Epithelial cell of prostate (primary cell): ENCODE measurements around the gene SH3BP5.
A peak's percentile ranks its signal among the peaks of the same experiment; 100 is the strongest.

Source experiments
- DNase-seq: peaks from one replicate; pipeline ENCODE4 v3.0.0-alpha.2; 2011; ENCODE audit warnings: low read depth, low spot score
- H3K27ac ChIP-seq: fragments of 450-650 bp; 2 replicates; pipeline ENCODE4 v1.5.1; 2017; ENCODE audit warnings: mild to moderate bottlenecking

SH3BP5 gene

DNA sequence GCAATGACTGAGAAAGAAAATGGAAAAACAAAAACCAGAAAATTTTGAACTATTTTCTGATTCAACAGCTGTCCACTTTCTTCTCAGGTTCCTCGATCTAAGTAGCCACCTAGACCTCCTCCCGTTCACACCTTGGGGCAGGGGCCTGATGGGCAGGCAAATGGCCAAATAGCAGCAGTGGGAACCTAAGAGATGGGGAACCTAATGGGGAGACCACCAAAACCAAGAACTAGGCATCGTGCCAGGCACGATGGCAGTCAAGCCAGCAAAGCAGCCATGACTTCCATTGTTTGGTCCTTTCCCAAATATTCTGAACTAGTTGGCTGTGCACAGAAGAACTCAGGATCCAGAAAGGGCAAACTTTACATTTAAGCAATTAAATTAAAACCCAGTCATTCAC, 69.3 kb downstream of the SH3BP5 start:
- no peak for DNase-seq

DNA sequence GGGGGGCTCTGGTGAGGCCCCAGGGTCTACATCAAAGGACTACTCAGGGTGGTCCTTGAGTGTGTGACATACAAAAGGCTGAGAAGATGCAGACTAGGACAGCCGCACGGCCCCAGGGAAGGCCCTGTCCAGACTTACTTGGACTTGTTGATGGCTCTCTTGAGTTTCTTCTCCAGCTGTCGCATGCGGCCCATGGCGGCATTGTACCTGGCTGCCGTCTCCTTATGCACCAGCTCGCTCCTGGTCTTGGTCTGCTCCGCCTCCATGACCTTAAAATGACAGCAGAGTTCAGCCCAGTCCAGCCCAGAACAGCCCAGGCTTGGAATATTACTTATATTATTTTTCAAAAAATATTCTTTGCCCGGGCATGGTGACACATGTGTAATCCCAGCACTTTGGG, 70.4 kb downstream of the SH3BP5 start:
- no peak for DNase-seq
- H3K27ac ChIP-seq = no peak overlapping the region

More for the DNA sequence above, 69.3 kb downstream of the SH3BP5 start:
- H3K27ac ChIP-seq = no peak overlapping the region

DNA sequence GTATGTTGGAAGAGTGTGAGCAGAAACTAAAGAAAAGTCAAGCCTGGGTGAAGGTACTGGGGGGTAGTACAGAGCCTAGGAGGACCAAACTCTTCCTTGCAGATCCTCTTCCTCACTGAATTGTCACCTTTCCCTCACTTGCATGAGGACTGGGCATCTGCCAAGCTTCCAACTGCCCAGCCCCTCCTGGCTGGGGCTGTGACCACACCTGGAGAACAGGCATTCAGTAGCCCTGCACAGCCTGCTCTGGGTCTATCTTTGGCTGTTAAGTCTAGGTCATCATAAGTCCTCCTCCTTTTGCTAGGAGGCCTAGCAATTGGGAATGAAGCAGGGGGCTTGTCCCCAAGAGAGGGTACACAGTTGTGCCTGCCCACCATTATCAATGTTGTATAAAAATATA, 71.1 kb downstream of the SH3BP5 start:
- no peak overlapping the region for H3K27ac ChIP-seq
- no peak for DNase-seq

GRCh38 chr3:15260531-15260930, 71.9 kb downstream of the SH3BP5 start:
- H3K27ac ChIP-seq = no peak overlapping the region
- DNase-seq = no peak

DNA sequence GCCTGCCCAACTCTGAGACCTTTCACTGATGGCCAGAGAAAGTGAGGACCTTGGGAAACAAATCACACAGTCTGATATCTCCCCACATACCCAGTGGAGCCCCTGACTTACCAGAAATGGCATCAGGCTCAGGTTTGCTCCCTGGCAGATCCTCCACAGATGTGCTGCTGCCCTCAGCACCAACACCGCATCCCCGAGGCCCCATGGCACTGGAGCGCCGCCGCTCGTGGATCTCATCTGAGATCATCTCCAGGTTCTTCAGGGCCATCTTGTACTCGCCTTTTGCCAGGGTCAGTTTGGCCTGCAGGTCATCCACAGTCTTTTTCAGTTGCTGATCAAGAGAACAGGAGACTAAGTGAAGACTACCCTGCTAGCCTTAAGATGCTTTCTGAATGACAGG, 73.7 kb downstream of the SH3BP5 start:
- DNase-seq = no peak
- no peak overlapping the region for H3K27ac ChIP-seq

DNA sequence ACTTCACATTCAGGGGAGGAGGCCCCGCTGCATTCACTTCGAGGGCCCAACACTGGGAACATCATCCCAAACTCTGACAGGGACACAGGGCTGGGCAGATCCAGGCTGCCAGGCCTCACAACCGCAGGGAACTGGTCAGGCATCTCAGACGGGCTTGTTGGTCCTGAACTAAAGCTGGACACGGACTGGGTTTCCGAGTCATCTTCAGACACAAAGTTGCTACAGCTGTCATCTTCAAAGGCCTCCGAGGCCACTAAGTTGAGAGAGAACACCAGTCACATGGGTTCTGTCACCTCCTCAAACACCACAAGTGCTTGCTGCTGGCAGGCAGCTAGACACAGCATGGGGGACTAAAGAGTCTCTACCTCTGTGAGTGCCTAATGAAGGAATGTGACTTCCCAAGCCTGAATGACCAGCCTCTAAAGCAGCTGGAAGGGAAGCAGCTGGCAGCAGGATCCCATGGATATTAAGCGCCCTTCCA, 75.5 kb downstream of the SH3BP5 start:
- H3K27ac ChIP-seq = no peak overlapping the region
- no peak for DNase-seq

GRCh38 chr3:15255215-15255614, 77.2 kb downstream of the SH3BP5 start:
- no peak overlapping the region for H3K27ac ChIP-seq
- no peak for DNase-seq

DNA sequence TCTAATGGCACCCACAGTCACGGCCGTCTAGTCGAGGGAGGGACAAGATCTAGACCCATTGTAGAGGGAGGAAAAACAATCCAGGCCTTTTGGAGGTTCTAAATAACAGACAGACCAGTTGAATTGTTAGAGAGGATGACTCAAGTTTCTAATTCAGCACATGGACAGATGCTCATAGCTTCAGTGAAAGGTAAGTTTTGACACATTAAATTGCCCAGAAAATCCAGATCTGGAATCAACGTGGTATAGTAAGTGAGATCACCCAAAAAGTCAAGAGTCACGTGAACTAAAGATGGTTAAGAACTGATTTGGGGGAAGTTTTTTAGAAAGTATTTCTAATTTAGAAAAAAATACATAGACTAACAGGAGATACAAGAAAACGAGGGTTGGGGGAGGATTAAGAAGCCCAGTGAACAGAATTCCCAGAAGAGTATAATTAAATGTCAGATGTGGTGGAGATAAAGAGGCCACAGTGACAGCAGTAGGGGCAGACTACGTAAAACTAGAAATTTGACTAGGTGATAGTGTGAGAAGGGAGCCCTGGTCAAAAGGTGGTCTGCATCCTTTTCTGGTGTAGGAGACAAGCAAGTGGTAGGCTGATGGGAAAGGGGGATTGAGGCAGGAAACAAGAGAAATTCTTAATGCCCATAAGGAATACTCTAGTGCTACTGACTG, 79.2 kb downstream of the SH3BP5 start:
- DNase-seq = no peak
- no peak overlapping the region for H3K27ac ChIP-seq

DNA sequence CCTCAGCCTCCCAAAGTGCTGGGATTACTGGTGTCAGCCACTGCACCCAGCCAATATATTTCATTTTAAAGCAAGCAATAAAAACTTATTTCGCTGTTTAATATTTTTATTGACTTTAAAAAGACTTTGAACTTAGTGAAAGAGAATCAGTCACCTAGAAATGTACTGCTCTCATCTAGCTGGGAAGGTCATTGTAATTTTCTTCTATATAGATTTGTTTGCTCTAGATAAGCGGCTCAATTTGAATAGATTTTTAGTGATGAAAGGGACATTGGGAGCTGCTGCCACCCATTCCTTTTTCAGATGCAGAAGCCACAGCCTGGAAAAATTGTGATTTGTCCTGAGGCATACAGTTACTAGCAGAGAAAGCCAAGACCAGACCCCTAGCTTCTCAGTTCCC, 86.2 kb downstream of the SH3BP5 start:
- DNase-seq = no peak
- H3K27ac ChIP-seq = no peak overlapping the region

DNA sequence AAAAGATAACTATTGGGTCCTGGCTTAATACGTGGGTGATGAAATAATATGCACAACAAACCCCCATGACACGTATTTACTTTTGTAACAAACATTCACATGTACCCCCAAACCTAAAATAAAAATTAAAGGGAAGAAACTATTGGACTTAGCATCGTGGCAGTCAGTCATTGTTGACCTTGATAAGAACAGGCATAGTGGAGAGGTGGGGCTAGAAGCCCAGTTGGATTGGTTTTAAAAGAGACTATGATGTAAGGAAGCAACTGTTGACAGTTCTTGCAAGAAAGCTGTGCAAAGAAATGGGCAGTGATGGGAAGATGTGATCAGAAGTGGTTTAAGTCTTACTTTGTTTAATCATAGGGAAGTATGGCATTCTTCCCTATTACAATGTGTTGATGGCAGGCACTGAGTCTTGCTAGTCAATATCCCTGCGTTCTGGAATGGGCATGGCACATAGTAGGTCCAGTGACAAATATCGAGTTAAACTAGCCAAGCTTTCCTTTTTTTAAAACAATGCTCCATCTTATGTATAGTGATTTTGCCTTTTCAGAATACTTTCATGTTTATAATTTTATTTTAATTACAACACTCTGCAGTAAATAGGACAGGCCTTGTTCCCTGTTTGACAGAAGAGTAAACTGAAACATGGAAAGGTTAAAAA, 88.4 kb downstream of the SH3BP5 start:
- DNase-seq = no peak
- H3K27ac ChIP-seq = no peak overlapping the region

DNA sequence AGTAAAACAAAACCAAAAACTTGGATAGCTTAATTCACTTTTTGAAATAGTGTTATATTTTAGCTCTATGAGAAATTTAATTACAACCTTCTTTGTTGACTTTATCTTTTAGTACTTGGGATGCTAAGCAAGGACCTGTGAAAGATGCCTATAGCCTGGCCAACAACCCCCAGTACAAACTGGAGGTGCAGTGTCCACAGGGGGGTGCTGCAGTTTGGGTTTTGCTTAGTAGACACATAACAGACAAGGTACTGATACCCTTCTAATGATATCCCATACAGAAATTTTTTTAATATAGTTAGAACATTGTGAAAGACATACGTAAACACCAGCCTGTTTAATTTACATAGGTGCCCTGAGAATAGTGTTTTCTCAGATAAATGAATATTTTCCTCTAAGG, 91.0 kb downstream of the SH3BP5 start:
- H3K27ac ChIP-seq = no peak overlapping the region
- no peak for DNase-seq

GRCh38 chr3:15229262-15229661, 103.1 kb downstream of the SH3BP5 start:
- DNase-seq = no peak
- H3K27ac ChIP-seq = no peak overlapping the region

GRCh38 chr3:15228147-15228546, 104.2 kb downstream of the SH3BP5 start:
- H3K27ac ChIP-seq = no peak overlapping the region

GRCh38 chr3:15223685-15224572, 108.5 kb downstream of the SH3BP5 start:
- H3K27ac ChIP-seq = peak overlapping the region; percentile 65
- DNase-seq = peak; percentile 36

More at GRCh38 chr3:15228147-15228546, 104.2 kb downstream of the SH3BP5 start:
- DNase-seq = no peak

- no peak overlapping the region for H3K27ac ChIP-seq
- DNase-seq = no peak
Measured at GRCh38 chr3:15221574-15222217, 110.7 kb downstream of the SH3BP5 start.

GRCh38 chr3:15220661-15221060, 111.7 kb downstream of the SH3BP5 start:
- no peak overlapping the region for H3K27ac ChIP-seq
- DNase-seq = no peak

DNA sequence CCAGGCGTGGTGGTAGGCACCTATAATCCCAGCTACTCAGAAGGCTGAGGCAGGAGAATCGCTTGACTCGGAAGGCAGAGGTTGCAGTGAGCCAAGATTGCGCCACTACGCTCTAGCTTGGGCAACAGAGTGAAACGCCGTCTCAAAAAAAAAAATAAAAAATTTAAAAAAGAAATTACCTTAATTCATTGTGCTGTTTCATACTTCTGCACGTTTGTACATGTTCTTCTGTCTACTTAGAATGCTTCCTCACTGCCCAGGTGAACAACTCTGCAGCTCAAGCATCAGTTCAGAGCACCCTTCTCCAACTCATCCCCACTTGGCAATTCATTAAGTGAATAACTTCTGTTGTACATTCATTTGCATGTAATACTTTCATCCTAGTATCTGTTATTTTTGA, 112.3 kb downstream of the SH3BP5 start:
- DNase-seq = no peak
- peak overlapping the region; percentile 11 for H3K27ac ChIP-seq

GRCh38 chr3:15218689-15219088, 113.7 kb downstream of the SH3BP5 start:
- DNase-seq = no peak
- H3K27ac ChIP-seq = no peak overlapping the region

DNA sequence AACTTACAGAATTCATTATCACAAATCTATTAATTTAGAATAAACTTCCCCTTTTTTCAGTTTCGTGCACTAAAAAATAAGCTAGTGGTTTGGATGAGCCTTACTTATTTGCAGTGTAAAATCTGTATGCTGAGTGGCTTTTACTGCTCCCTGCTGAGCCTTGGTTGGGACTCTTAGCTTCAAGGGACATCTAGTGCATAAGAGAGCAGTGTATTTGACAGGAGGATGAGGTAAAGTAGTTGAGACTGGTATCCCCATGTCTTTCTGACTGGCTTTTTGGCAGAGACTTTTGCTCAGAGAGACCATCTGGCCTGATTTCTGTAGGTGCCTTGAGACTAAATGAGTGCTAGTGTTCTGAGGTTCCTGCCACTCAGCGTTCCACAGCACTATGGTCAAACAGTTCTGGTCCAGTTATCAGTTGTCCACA, 114.5 kb downstream of the SH3BP5 start:
- H3K27ac ChIP-seq = no peak overlapping the region
- DNase-seq = no peak

DNA sequence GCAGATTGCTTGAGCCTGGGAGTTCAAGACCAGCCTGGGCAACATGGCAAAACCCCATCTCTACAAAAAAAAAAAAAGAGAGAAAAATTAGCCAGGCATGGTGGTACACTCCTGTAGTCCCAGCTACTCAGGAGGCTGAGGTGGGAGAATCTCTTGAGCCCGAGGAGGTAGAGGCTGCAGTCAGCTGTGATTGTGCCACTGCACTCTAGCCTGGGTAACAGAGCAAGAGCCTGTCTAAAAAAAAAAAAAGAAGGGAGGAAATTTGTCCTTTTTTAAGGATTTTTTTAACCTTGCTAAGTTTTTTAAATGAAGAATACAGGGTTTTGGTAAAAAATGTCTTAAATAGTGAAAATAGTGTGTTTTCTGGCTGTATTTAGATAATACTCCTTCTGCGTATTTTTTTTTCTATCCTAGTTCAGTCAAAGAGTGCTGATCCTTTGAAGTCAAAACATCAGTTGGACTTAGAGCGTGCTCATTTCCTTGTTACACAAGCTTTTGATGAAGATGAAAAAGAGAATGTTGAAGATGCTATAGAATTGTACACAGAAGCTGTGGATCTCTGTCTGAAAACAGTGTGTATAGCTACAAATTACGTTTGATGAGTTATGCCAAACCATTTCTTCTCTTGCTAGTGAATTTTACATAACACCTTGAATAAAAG, 115.2 kb downstream of the SH3BP5 start:
- no peak overlapping the region for H3K27ac ChIP-seq
- no peak for DNase-seq
